A549 (cell line): Measurements from ENCODE around the gene PCNX2.

Experiments
- CTCF ChIP-seq: fragments of >200 bp; sonication (Bioruptor Twin); formaldehyde crosslinking; IDR thresholded peaks from 3 replicates; pipeline ENCODE4 v1.5.1; 2016
- ESRRA ChIP-seq: fragments of 150-350 bp; IDR thresholded peaks from 2 replicates; pipeline ENCODE4 v1.6.1; 2014; ENCODE audit warnings: mild to moderate bottlenecking, low read length, borderline replicate concordance
- HDAC2 ChIP-seq: fragments of 200-600 bp; sonication (generic); IDR thresholded peaks from 2 replicates; pipeline ENCODE4 v1.6.1; 2016
- MYC ChIP-seq: IDR thresholded peaks from 2 replicates; pipeline ENCODE4 v1.6.1; 2012; ENCODE audit warnings: mild to moderate bottlenecking, inconsistent platforms, low read length, improper control_type of control experiment, borderline replicate concordance
- NFE2L2 ChIP-seq: fragments of 150-350 bp; conservative IDR thresholded peaks from 2 replicates; pipeline ENCODE4 v1.6.1; 2014; ENCODE audit warnings: low read length
- USF2 ChIP-seq: fragments of 450-650 bp; IDR thresholded peaks from 2 replicates; pipeline ENCODE4 v1.6.1; 2014; ENCODE audit warnings: antibody characterized with exemption

GRCh38 chr1:233289676-233290075, 5.8 kb downstream of the PCNX2 start:
- no peak for TF ChIP-seq NFE2L2
- TF ChIP-seq CTCF, result no peak
- TF ChIP-seq MYC, result no peak
- no peak for TF ChIP-seq USF2
- TF ChIP-seq ESRRA, result no peak
- TF ChIP-seq HDAC2, result no peak
